SHP77 (cell line): ENCODE data around the gene PHACTR1.

Experiments
- DNase-seq, 2 experiments: peaks; one replicate each; lab custom pipeline; 2025; lab: John Stamatoyannopoulos, UW

Gene PHACTR1

DNA sequence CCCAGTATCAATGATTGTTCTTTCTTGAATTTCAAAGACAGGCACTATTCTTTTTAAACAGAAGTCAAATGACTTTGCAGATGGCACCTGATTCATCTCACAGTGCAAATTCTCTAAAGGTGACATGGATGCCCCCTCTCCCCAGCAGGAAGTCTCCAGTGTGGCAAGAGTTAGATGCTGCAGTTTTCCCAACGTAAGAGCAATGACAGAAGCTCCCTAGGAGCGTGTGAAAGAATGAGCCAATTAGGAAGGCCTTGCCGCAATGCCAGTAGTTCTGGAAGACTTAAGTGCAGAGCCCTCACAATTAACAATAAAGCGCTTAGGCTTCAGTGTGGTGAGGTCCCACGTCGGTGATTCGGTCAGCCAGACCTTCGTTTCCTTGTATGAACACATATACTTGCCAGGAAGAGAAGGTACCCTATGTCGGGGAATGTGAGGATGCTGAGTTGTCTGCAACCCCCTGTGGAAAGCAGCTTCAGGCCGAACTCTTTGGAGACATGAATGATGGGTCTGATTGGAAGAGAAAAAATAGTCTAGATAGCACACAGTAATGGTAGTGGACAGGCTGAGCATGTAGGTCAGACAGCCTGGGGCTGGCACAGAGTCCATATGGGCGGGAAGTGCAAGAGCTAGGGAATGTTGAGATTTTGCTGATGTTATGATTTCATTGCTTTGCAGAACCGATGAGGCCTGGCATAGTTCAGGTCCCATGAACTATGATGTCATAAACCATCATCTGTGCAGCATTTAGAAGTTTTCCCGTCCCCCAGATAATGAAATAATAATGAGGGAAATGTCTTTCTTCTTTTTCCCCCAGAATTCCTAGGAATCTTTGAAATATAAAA lies 132.6 kb downstream of the PHACTR1 start:
- DNase-seq = no peak

GRCh38 chr6:12849809-12850198 lies 133.2 kb downstream of the PHACTR1 start:
- no peak for DNase-seq

DNA sequence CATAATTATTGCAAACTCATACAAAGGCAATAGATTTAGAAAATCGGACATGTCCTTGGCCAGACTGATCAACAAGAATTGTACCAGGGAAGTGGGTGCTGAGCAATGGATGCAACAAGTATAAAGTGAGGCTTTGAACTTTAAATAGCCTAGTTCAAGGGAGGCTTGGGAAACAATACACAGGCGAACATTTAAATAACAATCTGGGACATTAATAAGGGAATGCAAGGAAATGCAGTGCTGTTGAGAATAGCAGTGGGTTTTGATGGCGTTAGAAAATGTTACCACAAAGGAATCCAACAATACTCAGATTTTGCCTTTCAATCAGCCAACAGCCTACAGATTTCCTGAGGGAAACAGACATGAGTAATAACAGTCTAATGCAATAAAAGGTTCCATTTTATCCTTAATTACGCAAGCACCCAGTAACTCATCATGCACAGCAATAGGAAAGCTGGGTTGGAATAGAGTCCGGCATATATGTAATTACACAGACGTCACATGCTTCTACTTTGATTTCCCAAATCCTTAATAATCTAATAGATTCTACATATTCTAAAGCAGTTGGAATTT lies 134.6 kb downstream of the PHACTR1 start:
- no peak for DNase-seq

DNA sequence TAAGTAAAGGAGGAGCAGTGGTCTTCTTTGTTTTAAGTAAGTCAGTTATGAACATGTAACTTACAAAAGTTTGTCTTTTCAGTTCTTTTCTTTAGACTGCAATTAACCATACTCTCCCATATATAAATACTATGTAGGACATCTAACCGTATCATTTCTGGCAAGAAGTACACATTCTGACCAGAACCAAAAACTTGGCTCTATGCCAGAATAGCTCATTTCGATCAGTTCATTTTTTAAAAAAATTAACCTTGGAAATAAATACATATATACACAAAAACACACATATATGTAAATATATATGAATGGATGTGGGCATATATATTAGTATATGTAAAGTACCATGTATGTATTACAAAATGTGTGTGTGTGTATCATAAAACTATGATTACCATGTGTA lies 145.0 kb downstream of the PHACTR1 start:
- no peak for DNase-seq

- no peak for DNase-seq
These were observed 148.6 kb downstream of the PHACTR1 start for GRCh38 chr6:12865117-12865516.

DNA sequence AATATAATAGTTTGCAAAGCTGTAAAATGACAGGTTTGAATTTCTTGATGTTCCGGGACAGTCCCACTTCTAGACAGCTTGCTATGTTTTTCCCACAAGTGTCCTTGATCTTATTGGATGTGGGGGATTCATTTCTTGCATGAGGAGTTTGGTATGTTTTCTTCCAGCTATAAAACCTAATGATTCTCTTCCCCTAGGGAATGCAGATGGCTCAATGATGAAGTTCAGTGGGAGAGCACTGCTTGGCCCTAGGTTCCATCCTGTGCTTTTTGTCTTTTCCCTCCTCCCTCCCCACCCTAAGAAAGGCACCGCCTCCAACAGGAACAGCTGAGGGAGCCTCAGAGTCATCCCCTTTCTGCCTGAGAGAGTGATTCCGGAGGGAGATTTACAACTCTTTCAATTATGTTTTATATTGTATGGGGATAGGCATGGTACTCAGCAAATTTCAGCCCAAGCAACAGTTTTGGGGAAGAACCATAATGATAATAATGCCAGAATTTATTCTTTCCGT lies 149.2 kb downstream of the PHACTR1 start:
- DNase-seq = no peak

DNA sequence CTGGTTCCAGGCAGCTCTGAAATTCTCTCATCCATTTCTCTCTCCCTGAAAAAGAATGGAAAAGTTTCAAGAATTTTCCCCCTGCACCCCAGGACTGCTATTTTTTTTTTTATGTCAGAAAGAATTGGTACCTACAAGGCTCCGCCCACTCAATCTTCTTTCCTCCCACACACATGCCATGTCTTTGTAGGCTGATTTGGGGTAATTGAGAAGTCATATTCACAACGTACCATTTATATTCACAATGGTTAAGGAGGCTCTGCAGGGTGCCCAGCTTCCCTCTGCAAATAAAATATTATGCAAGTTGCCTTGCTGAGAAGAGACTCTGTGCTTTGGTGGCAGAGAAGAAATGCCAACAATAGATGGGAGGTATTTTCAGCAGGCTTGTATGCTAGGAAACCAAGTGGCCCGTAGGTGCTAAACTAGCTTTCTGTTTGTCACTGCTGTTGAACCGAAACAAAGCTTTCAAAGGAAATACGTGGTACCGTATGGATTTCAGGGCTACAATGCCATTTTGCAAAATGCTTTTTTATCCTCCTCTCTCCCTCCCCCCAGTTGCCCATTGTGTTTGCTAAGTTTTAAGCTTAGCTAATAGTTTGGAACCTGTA lies 150.0 kb downstream of the PHACTR1 start:
- no peak for DNase-seq

GRCh38 chr6:12869816-12870432 lies 153.4 kb downstream of the PHACTR1 start:
- DNase-seq = no peak

DNA sequence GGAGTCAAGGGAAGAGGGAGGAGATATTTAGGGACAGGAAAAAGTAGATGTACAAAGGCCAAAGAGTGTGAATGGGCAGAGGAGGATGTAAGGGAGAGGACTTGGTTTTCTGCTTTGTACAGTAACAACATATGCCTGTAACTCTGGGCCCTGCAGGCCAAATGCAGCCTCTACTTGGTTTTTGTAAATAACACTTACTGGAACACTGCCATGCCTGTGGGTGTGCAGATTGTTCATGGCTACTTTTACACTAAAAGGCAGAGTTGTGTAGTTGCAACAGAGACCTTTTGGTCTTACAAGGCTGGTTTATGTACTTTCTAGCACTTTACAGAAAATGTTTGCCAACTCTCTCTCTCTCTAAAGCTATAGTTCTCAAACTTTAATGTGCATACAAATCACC lies 157.1 kb downstream of the PHACTR1 start:
- no peak for DNase-seq

DNA sequence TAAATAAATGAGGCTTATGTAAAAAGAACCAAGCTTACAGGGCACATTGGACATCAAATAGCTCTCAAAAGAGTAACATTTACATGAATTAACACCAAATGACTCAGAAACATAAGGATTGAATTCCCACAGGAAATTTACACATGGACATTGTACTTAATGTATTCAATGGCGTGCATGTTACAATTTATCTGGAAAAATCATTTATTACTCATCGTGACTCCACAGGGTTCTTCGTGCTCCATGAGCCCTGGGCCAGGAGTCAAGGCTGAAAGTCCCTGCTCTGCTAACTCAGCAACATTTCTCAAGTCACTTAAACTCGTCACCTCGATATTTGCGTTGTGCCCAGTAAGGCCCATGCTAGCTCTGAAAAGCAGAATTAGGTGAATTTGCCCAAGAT lies 158.5 kb downstream of the PHACTR1 start:
- no peak for DNase-seq

DNA sequence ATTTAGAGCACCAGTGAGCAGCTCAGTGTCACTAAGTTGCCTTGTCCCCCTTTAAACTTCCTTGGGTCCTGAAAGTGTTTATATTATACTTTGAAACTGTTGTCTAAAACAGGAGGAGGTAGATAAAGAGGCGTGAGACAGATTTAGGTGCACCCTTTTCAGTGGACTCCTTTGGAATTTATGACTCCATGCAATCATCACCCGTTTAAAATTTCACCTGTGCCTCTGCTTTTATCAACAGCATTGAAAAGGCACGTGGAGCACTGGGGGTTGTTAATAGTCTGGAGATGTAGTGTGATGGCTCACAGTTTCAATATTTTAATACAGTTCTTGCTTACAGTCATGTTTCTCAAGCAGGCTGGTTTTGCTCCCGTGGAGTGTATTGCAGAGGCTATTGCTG lies 162.2 kb downstream of the PHACTR1 start:
- DNase-seq = no peak

- no peak for DNase-seq
These were observed 166.3 kb downstream of the PHACTR1 start for GRCh38 chr6:12882761-12883290.

DNA sequence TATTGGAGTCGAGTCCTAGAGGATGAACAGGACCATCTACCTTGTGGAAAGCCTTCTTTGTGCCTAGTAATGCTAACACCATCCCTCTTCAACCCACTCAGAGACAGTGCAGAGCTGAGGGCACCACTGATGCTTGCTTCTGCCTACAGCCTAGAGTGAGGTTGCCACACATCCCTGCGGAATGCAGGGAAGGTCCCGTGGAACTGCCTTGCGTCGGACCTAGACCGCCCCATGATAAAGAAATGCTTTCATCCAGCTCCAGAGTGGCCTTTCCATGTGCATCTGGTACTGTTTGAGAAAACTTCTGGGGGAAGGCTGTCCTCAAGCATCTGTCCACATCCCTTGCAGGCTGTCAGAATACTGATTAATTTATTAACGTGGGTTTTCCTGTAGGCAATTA lies 168.4 kb downstream of the PHACTR1 start:
- no peak for DNase-seq

DNA sequence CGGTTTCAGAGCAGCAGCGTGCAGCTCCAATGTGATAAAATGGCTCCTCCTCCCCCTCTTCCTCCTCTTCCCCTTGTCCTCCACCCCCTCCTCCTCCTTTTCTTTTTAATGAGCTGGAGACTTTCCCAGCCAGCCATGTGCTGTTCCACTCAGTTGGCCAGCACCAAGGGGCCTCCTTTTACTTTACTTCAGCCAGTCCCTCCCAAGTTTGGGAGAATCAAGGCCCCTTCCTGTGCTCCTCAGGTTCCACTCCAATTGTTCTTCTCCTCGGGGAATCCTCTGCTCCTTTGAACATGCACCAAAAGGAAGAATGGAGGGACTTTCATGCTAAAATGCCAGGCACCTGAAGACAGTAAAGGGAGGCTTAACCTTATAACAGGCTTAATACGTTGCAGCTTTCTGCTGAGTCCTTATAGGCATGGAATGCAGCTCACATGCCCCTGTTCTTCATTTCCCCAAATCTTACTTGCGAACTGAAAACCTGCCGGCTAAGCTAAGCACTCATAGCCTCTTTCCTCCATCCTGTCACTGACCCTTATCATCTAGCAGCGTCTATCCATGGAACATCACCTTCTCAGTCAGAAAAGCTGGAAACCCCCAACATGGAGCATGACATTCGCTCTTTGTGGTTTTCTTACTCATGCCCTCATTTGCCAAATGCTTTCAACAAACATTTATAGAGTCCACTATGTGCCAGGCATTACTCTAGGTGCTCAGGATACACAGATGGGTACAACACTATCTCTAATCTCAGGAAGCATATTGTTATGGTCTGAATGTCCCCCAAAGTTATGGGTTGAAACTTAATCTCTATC lies 170.6 kb downstream of the PHACTR1 start:
- no peak for DNase-seq

DNA sequence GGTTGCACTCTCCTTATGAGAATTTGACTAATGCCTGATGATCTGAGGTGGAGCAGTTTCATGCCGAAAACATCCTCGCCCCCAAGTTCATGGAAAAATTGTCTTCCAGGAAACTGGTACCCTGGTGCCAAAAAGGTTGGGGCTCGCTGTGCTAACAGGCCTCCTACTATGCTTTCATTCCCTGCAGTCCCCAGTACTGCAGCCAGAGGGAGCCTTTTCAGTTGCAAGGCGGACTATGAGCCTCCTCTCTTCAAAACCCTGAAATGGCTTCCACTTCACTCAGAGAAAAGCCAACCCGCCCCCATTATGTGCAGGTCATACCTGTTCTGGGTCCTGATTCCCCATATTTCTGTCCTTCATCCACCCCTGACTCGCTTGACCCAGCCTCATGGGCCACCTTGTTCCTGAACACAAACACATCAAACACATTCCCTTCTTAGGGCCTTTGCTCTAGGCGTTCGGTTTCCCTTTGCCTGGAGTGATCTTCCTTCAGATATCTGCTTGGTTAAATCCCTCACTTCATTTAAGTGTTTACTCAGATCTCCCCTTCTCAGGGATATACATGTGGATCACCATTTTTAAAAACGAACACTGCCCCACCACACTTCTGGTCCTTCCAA lies 173.7 kb downstream of the PHACTR1 start:
- peak in 1 of 2 experiments; percentile 1 for DNase-seq

DNA sequence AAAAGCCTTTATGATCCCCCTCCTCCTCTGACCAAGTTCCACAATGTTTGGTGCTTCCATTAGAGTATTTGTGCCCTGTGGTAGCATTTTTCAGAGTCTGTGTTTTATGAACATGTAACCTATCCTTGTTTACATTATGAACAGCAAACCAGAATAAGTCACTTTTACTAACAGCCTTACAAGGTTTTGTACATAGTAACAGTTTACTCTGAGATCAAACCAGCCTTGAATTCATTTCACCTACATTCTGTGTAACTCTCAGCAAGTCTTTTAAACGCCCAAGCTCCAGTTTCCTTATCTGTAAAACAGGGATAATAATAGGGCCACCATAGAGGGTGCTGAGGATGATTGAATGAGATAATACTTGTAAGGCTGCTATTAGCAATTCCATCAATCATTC lies 175.0 kb downstream of the PHACTR1 start:
- DNase-seq = no peak

GRCh38 chr6:12892151-12892550 lies 175.6 kb downstream of the PHACTR1 start:
- DNase-seq = no peak

DNA sequence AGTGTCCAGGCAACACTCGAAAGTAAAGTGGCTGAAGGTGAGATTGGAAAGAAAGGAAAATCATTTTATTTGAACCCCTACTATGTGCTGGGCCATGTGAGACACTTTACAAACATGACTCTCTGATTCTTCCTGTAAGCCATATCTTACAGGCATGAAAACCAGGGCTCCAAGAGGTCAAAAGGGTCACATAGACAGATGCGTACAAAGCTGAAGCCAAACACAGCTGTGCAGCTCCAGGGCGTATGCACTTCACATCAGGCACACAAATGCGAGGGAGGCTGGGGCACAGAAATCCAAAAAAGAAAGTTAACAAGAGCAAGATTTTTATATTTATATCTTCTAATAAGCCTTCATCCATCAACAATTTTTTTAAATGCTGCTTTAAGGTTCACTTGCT lies 176.5 kb downstream of the PHACTR1 start:
- no peak for DNase-seq

- no peak for DNase-seq
These were observed 179.2 kb downstream of the PHACTR1 start for GRCh38 chr6:12895721-12896120.

GRCh38 chr6:12896208-12896733 lies 179.7 kb downstream of the PHACTR1 start:
- DNase-seq = no peak

- no peak for DNase-seq
These were observed 182.0 kb downstream of the PHACTR1 start for GRCh38 chr6:12898603-12899002.
